ENCODE data around the gene SERPINA6.

The SERPINA6 gene

GRCh38 chr14:94328196-94328595 lies 5.1 kb upstream of the SERPINA6 start:
- DNase-seq (ENCODE audit: insufficient read length, low spot score) (no peak), FAIRE-seq (no peak)
- TF ChIP-seq CTCF (IDR thresholded peaks at IDR 0.05; ENCODE audit: insufficient read depth, missing control alignments): no peak

- DNase-seq (ENCODE audit: insufficient read length, low spot score): no peak
- no peak for FAIRE-seq
- TF ChIP-seq CTCF (IDR thresholded peaks at IDR 0.05; ENCODE audit: insufficient read depth, missing control alignments): no peak
Measured at GRCh38 chr14:94321421-94322271, 1.5 kb downstream of the SERPINA6 start.

GRCh38 chr14:94320243-94320642 lies 2.9 kb downstream of the SERPINA6 start:
- no peak for TF ChIP-seq CTCF (IDR thresholded peaks at IDR 0.05; ENCODE audit: insufficient read depth, missing control alignments)
- DNase-seq (ENCODE audit: insufficient read length, low spot score) (no peak), FAIRE-seq (no peak)

GRCh38 chr14:94317259-94317658 lies 5.9 kb downstream of the SERPINA6 start:
- TF ChIP-seq CTCF (IDR thresholded peaks at IDR 0.05; ENCODE audit: insufficient read depth, missing control alignments): no peak
- DNase-seq (ENCODE audit: insufficient read length, low spot score) (no peak), FAIRE-seq (no peak)

- TF ChIP-seq CTCF (IDR thresholded peaks at IDR 0.05; ENCODE audit: insufficient read depth, missing control alignments): no peak
- DNase-seq (ENCODE audit: insufficient read length, low spot score) (no peak), FAIRE-seq (no peak)
Measured at GRCh38 chr14:94316692-94317091, 6.4 kb downstream of the SERPINA6 start.

GRCh38 chr14:94314890-94315289 lies 8.2 kb downstream of the SERPINA6 start:
- FAIRE-seq (no peak), DNase-seq (ENCODE audit: insufficient read length, low spot score) (no peak)
- TF ChIP-seq CTCF (IDR thresholded peaks at IDR 0.05; ENCODE audit: insufficient read depth, missing control alignments): no peak

GRCh38 chr14:94313991-94314655 lies 9.0 kb downstream of the SERPINA6 start:
- TF ChIP-seq CTCF (IDR thresholded peaks at IDR 0.05; ENCODE audit: insufficient read depth, missing control alignments): no peak
- no peak for DNase-seq (ENCODE audit: insufficient read length, low spot score)
- FAIRE-seq: no peak
